ENCODE data around the gene LDLRAD3. TPM values are rescaled to one million over a fixed set of nuclear protein-coding genes. Genes with fewer than 3 reads are reported as not detected.

LDLRAD3 gene
- total RNA-seq, 1 donor from 2014 or later: 14.9 TPM

GRCh38 chr11:35932121-35932520 is 11.7 kb upstream of the LDLRAD3 start:
- Mint-ChIP-seq H3K4me3 (ENCODE audit: unreplicated experiment) (no peak overlapping the region), H3K4me1 (ENCODE audit: low read depth, unreplicated experiment) (peaks cover 4% of the 10 kb centered on the region), H3K27ac (ENCODE audit: unreplicated experiment) (no peak overlapping the region), H3K27me3 (ENCODE audit: low read depth, unreplicated experiment) (peaks cover 2% of the 10 kb centered on the region), H3K36me3 (ENCODE audit: low read depth, unreplicated experiment) (no peaks in the 10 kb centered on the region), H3K9me3 (ENCODE audit: unreplicated experiment) (no peaks in the 10 kb centered on the region)
- Histone ChIP-seq H2AFZ (ENCODE audit: low read depth, low read length) (no peak overlapping the region), H3K4me3 (ENCODE audit: insufficient read depth, low read depth, low read length) (no peak overlapping the region), H3K27ac (ENCODE audit: low read depth, low read length) (no peak overlapping the region), H3K4me1 (ENCODE audit: insufficient read depth, low read length) (peaks cover 3% of the 10 kb centered on the region), H3K36me3 (ENCODE audit: insufficient read depth, low read length) (no peaks in the 10 kb centered on the region), H3K9me3 (ENCODE audit: insufficient read depth, low read depth, low read length) (peaks cover 2% of the 10 kb centered on the region), H3K4me2 (ENCODE audit: low read length) (no peak overlapping the region), H3K27me3 (ENCODE audit: insufficient read depth, low read length) (no peaks in the 10 kb centered on the region), H3K79me2 (ENCODE audit: insufficient read depth, low read length) (no peaks in the 10 kb centered on the region), H3K9ac (ENCODE audit: low read length) (no peak overlapping the region), H4K20me1 (ENCODE audit: insufficient read depth, low read length) (no peaks in the 10 kb centered on the region)
- TF ChIP-seq CTCF (IDR thresholded peaks at IDR 0.05; ENCODE audit: insufficient read depth, low read depth, low read length) (no peak), EZH2 (IDR thresholded peaks at IDR 0.05; ENCODE audit: insufficient read depth, low read length) (no peak)
- FAIRE-seq (no peak), DNase-seq (ENCODE audit: low read depth) (no peak)

- FAIRE-seq (no peak), DNase-seq (ENCODE audit: low read depth) (no peak)
- no peaks in the 10 kb centered on the region for H4K20me1 ChIP-seq (ENCODE audit: insufficient read depth, low read length)
- H3K79me2 ChIP-seq (ENCODE audit: insufficient read depth, low read length): no peaks in the 10 kb centered on the region
- H3K4me3 Mint-ChIP-seq (ENCODE audit: unreplicated experiment): no peak overlapping the region
- H3K4me1 Mint-ChIP-seq (ENCODE audit: low read depth, unreplicated experiment): peaks cover 6% of the 10 kb centered on the region
- no peak overlapping the region for H2AFZ ChIP-seq (ENCODE audit: low read depth, low read length)
- H3K9me3 Mint-ChIP-seq (ENCODE audit: unreplicated experiment): no peaks in the 10 kb centered on the region
- no peak overlapping the region for H3K4me2 ChIP-seq (ENCODE audit: low read length)
- TF ChIP-seq CTCF (IDR thresholded peaks at IDR 0.05; ENCODE audit: insufficient read depth, low read depth, low read length): no peak
- no peak for TF ChIP-seq EZH2 (IDR thresholded peaks at IDR 0.05; ENCODE audit: insufficient read depth, low read length)
- H3K9ac ChIP-seq (ENCODE audit: low read length): no peak overlapping the region
- H3K36me3 ChIP-seq (ENCODE audit: insufficient read depth, low read length): no peaks in the 10 kb centered on the region
- no peaks in the 10 kb centered on the region for H3K27me3 ChIP-seq (ENCODE audit: insufficient read depth, low read length)
- no peak overlapping the region for H3K27ac Mint-ChIP-seq (ENCODE audit: unreplicated experiment)
- peaks cover under 1% of the 10 kb centered on the region for H3K4me1 ChIP-seq (ENCODE audit: insufficient read depth, low read length)
- no peak overlapping the region for H3K27ac ChIP-seq (ENCODE audit: low read depth, low read length)
- H3K27me3 Mint-ChIP-seq (ENCODE audit: low read depth, unreplicated experiment): no peaks in the 10 kb centered on the region
- H3K4me3 ChIP-seq (ENCODE audit: insufficient read depth, low read depth, low read length): no peak overlapping the region
- H3K9me3 ChIP-seq (ENCODE audit: insufficient read depth, low read depth, low read length): peaks cover 2% of the 10 kb centered on the region
- no peaks in the 10 kb centered on the region for H3K36me3 Mint-ChIP-seq (ENCODE audit: low read depth, unreplicated experiment)
Measured at GRCh38 chr11:35932681-35933319, 11.1 kb upstream of the LDLRAD3 start.

- Histone ChIP-seq H3K4me1 (ENCODE audit: insufficient read depth, low read length) (no peaks in the 10 kb centered on the region), H4K20me1 (ENCODE audit: insufficient read depth, low read length) (no peaks in the 10 kb centered on the region), H3K9ac (ENCODE audit: low read length) (no peak overlapping the region), H3K4me2 (ENCODE audit: low read length) (no peak overlapping the region), H3K27ac (ENCODE audit: low read depth, low read length) (no peak overlapping the region), H3K79me2 (ENCODE audit: insufficient read depth, low read length) (no peaks in the 10 kb centered on the region), H3K9me3 (ENCODE audit: insufficient read depth, low read depth, low read length) (peaks cover 2% of the 10 kb centered on the region), H2AFZ (ENCODE audit: low read depth, low read length) (no peak overlapping the region), H3K27me3 (ENCODE audit: insufficient read depth, low read length) (no peaks in the 10 kb centered on the region), H3K4me3 (ENCODE audit: insufficient read depth, low read depth, low read length) (no peak overlapping the region), H3K36me3 (ENCODE audit: insufficient read depth, low read length) (no peaks in the 10 kb centered on the region)
- FAIRE-seq (no peak), DNase-seq (ENCODE audit: low read depth) (no peak)
- H3K36me3 Mint-ChIP-seq (ENCODE audit: low read depth, unreplicated experiment): no peaks in the 10 kb centered on the region
- H3K27me3 Mint-ChIP-seq (ENCODE audit: low read depth, unreplicated experiment): no peaks in the 10 kb centered on the region
- no peak overlapping the region for H3K4me3 Mint-ChIP-seq (ENCODE audit: unreplicated experiment)
- no peaks in the 10 kb centered on the region for H3K9me3 Mint-ChIP-seq (ENCODE audit: unreplicated experiment)
- no peak overlapping the region for H3K27ac Mint-ChIP-seq (ENCODE audit: unreplicated experiment)
- peaks cover 7% of the 10 kb centered on the region for H3K4me1 Mint-ChIP-seq (ENCODE audit: low read depth, unreplicated experiment)
- no peak for TF ChIP-seq EZH2 (IDR thresholded peaks at IDR 0.05; ENCODE audit: insufficient read depth, low read length)
- TF ChIP-seq CTCF (IDR thresholded peaks at IDR 0.05; ENCODE audit: insufficient read depth, low read depth, low read length): no peak
Measured at GRCh38 chr11:35933320-35933871, 10.5 kb upstream of the LDLRAD3 start.
